Measurements from ENCODE around the gene ARL6IP6. TPM values are rescaled to one million over a fixed set of nuclear protein-coding genes. Genes with fewer than 3 reads are reported as not detected.

ARL6IP6 gene
- total RNA-seq (2014; rRNA removed; shearing (Covaris generic)): 43.2 and 53.3 TPM in 2 replicates

DNA sequence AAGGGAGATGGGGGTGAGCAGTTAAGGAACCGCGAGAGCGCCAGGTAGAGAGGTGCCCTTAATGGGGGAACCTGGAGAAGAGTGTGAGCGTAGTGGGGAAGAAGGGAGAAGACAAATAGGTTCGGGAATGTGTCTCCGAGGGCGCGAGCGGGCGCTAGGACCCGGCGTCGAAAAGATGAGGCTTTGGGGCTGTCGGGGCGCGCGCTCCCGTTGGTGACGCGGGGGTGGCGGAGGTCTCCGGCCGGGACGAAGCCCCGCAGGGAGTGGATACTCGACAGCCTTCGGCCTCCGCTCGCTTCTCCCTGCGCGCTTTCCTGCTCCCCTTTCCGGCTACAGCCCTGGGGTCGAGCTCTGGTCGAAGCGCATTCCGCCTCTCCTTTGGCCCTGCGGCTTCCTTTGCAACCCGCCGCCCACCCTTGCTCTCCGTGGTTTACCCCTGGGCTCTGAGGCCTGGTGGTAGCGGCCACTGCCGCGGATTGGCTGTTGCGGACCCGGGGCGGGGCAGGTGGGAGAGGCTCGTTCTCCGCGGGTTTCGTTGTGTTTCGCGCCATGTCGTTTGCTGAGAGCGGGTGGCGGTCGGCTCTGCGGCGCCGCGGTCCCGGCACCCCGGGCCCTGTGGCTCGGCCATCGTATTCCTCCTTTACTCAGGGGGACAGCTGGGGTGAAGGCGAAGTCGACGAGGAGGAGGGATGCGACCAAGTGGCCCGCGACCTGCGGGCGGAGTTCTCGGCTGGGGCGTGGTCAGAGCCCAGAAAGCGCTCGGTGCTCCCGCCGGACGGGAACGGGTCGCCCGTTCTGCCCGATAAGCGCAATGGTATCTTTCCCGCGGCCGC, at the start of gene ARL6IP6:
TSS of gene ARL6IP6 (plus strand) at position 545 of the 833 bp plus-strand sequence. CDS start at position 550, 5 bp downstream.
- DNase-seq (ENCODE audit: low spot score): peak; percentile 86

DNA sequence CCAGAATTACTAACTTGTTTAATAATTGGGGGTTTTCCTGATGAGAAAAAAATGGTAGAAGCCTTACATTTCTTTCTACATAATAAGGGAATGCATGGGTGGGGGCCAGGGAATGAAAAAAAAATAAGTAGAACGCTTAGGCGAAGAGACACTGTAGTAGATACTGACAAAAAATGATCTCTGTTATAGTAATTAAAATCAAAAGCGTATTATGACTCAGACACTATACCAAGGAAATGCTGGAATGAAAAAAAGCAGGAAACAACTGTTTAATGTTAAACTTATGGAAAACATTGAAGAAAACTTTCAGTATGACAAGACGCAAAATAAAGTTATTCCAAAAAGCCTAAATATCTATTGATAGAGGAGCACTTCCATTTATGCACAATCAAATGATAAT, 44.1 kb upstream of the ARL6IP6 start:
- no peak for DNase-seq (ENCODE audit: low spot score)

DNA sequence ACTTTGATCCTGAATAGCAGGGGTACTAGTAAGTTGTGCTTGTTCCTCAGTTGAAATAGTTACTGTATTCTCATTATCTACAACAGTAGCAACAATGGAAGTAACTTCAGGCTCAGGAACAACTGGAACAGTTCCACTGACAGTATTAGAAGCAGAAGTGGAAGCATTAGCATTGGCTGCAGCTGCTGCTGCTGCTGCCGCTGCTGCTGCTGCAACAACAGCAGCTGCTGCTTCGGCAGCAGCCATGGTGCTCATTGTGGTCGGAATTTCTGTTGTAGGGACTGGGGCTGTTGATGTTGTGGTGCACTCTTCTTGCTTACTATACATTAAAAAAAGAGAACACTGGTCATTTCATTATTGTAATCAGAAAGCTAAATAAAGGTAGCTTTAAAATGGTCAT, 42.0 kb upstream of the ARL6IP6 start:
- no peak for DNase-seq (ENCODE audit: low spot score)

DNA sequence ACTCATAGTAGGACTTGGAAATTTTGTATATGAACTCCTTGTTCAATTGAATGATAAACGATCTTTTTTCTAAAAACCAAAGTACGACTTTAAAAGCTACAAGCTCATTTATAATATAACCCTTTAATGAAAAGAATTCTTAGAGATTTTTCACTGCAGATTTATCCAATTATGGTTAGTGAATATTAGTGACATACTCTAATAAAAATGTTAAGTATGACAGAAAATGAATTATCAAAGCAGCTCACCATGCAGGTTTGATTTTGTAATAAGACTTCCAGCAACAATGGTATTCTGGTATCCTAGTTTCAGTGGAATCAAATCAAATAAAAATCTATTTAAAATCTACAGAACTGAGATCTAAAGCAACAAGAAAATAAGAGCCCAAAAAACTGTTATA, 39.6 kb upstream of the ARL6IP6 start:
- DNase-seq (ENCODE audit: low spot score): no peak

DNA sequence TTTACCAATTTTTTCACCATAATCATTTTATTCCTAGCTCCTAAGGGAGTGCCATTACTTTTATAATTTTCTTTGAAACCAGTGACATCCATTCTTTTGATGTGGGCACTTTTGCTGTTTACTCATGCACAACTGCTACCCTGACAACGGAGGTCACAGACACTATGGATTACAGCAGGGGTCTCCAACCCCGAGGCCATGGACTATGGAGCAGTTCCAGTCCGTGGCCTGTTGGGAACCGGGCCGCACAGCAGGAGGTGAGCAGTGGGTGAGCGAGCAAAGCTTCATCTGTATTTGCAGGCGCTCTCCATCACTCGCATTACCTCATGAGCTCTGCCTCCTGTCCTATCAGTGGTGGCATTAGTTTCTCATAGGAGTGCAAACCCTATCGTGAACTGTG, 35.8 kb upstream of the ARL6IP6 start:
- no peak for DNase-seq (ENCODE audit: low spot score)

DNA sequence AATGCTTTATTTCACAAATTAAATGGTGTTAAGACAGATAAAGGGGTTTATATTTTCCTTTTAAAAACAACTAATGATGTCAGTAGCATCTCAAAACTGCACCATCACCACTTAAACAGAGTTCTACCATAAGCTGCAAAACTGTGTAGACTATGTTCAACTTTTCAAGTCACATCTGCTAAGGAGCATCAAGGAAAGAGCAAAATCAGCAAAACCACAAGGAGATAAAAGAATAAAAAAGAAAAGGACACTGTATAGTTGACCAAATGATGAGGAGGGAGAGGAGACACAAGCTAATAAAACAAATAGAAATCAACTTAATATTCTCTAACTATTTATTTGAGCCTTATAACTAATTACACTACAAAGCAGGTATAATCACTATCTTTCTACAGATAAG, 35.0 kb upstream of the ARL6IP6 start:
- DNase-seq (ENCODE audit: low spot score): no peak

DNA sequence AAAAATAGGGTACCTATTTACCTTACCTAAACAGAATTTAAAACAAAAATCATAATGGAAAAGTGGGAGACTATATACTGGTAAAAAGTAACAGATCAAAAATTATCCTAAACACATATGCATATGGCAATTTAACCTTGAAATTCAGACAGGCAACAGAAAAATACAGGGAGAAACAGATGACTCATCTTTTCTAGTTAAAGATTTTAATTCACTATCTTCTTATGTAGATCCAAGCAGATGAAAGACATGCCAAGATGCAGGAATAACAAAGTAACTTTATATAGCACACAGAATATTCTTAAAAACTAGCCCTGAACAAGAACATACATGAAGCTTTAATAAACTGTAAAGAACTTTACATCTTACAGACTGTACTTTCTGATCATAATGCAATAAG, 32.1 kb upstream of the ARL6IP6 start:
- DNase-seq (ENCODE audit: low spot score): no peak

DNA sequence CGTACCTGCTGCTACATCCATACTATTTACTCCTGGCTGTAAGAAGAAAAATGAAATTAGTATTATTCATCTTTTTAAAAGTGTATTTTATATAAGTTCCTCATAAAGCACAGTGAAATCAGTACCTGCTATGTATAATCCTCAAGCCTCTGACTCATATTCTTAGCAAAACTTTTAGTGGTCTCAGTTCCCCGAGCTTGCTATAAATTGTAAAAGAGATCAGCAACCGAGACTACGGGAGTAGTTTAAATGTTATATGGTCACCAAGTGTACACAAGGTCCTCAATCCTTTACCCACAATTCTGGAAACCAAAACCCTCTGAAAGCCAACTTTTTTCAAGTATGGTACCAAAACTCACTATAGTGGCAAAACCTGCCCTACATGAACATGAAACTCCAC, 25.4 kb upstream of the ARL6IP6 start:
- DNase-seq (ENCODE audit: low spot score): no peak

DNA sequence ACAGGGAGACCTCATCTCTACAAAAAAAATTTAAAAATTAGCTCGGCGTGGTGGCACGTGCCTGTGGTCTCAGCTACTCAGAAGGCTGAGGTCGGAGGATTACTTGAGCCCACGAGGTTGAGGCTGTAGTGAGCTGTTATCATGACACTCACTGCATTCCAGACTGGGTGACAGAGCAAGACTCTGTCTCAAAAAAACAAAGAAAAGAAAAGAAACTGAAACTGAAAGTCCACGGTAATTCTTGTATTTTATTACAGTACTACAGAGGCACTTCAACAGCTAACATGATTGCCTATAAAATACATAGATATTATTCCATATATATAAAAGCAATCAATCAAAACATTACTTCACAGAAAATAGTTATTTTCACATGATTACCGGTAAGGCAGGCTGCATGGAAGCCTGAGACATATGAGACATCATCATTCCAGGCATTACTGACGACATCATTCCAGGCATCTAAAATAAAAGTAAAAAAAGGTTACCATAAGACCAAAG, 24.2 kb upstream of the ARL6IP6 start:
- peak; percentile 81 for DNase-seq (ENCODE audit: low spot score)

DNA sequence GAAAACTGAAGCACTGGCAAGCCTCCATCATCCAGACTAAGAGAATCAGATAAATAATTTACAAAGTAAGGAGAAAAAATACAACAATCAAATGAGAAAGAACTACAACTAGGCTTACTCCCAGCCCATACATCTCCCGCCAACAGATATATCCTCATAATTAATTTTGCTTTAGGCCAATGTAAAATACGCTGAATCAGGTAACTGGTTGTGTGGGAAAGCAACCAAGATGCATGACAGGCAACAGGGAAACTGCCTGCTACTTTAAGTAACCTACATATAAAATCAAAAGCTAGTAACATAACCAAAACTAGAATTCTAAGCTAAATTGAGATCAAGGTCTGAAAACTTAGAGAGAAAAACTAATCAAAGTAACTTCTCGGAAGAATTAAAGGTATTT, 22.7 kb upstream of the ARL6IP6 start:
- DNase-seq (ENCODE audit: low spot score): no peak

DNA sequence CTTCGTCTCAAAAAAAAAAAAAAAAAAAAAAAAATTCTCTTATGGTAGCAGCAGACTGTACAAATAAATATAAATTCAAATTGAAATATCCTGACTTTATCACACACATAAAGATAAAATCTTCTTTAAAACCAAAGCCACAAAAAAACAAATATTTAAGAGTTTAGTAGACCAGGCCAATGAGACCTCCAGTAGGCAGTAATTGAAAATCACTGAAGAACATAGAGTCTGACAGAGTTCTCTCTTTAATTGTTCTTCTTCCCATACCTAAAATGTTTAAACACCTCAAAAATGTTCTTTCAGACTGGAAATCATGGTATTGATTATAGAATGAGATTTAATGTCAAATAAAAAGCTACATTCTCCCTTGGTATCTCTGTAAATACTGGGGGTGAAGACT, 21.9 kb upstream of the ARL6IP6 start:
- no peak for DNase-seq (ENCODE audit: low spot score)

DNA sequence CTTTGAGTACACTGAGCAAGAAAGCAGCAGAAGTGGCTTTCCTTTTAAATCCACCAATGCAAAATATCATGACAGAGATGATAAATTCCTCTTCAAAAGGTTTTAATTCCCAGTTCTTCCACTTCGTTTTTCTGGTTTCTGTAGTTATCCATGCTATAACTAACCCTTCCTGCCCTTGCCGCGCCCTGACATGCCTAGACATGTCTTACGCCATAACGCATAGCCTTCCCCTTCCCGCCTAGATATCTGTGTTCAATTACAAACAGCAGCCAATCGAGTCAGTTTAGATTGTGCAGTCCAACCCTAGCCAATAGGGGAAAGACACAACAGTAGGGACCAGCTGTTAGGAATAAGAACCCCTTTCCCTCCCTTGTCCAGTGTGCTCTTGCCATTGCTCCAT, 17.2 kb upstream of the ARL6IP6 start:
- DNase-seq (ENCODE audit: low spot score): no peak

DNA sequence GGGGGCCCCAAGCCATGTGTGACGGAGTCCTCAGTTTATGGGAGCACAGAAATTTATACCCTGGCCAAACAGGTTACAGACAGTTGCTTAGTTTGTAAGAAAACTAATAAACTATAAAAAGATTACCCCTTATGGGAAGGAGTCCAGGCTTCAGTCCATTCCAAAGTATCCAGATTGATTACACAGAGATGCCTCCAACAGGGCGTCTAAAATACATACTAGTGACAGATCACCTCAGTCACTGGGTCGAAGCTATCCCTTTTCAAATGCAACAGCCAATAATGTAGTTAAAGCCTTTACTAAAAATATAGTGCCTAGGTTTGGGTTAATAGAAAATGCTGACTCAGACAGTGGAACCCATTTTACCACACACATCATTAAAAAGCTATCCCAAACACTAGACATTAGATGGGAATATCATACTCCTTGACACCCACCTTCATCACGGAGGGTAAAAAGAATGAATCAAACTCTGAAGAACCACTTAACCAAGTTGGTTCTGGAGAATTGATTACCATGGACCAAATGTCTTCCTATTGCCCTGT, 11.9 kb upstream of the ARL6IP6 start:
- no peak for DNase-seq (ENCODE audit: low spot score)

DNA sequence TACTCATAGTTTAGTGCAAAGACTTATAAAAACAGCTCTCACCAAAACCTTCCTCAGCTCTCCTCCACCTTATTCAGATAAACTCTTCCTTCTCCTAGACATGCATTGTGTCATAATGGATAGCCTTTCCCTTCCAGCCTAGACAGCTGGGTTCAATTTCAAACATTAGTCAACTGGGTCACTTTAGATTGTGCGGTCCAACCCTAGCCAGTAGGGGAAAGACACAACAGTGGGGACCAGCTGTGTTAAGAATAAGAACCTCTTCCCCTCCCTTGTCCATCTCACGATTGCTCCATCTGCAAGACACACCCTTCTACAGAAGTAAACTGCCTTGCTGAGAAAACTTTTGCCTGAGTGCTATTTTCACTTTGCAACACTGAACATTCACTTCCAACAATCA, 9.7 kb upstream of the ARL6IP6 start:
- DNase-seq (ENCODE audit: low spot score): no peak

DNA sequence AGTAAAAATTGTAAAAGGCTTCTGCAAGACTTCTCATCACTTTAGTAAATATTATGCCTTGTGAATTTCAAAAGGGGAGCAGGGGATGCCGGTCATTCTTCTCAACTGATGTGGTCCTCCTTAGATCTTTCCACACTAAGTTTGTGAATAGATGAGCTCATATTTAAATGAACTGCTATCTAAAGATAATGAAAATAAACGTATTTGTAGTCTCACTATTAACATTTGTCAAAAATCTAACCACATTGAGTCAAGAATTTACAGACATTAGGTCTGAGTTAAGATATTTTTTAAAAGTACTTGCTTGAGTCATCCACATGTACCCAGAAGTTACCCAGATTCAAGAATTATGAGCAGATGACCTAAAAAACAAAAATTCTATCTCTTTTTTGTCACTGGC, 7.7 kb upstream of the ARL6IP6 start:
- DNase-seq (ENCODE audit: low spot score): no peak

DNA sequence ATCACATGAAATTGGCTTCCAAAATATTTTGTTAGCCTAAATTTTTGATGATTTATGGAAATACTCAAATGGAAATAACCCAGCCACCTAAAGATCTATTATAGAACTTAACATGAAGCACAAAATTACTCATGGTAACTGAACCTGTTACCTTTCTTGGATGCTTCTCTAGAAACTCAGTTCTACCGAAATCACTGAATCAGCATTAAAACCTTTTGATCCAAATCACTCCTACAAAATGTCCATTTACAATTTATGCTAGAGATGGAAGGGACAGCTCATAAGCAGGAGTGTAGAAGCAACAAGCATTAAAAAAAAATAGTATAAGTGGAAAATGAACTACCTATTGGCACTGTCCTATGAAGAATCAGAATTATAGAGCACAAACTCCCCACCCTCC, 3.3 kb upstream of the ARL6IP6 start:
- DNase-seq (ENCODE audit: low spot score): no peak

DNA sequence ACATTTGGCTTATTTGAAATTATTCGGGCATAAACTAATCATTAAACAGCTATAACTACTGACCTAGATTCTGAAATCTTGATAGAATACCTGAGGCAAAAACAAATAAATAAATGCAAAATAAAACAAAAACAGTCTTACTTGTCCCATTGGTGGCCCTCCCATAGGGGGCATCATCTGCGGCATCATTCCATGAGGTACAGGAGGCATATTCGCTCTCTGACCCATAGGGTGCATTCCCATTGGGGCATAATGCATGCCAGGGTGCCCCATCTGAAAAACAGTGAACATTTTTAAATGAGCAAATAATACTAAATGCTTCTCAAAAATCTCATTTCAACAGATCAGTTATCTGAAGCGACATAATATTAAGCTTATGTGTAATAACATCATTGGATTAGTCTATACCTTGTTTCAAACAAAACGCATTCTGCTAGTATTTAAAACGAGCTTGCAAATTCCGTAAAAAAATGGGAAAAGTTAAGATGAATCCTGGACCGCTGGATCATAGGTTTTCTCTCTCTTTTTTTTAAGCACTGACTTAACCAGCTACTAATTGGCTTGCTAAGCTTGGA, 2.5 kb upstream of the ARL6IP6 start:
- peak; percentile 31 for DNase-seq (ENCODE audit: low spot score)

DNA sequence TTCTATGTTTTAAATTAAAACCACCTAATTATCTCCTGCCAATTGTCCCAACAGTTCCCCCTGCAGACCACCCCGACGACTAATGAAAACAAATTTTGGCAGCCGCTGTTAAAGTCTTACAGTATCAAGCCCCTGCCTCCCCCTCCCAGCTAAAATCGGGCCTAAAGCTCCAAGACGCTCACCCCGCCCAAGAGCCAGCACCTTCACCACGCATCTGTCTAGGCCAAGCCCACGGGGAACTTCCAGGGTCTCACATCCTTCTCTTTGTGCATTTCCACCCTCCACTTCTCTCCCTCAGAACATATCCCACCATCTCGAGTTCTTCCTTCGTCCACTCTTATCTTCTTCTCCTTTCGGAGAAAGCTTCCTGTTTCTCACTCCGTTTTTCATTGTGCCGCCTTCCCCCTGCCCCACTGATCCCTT, 1.6 kb upstream of the ARL6IP6 start:
- DNase-seq (ENCODE audit: low spot score): no peak

DNA sequence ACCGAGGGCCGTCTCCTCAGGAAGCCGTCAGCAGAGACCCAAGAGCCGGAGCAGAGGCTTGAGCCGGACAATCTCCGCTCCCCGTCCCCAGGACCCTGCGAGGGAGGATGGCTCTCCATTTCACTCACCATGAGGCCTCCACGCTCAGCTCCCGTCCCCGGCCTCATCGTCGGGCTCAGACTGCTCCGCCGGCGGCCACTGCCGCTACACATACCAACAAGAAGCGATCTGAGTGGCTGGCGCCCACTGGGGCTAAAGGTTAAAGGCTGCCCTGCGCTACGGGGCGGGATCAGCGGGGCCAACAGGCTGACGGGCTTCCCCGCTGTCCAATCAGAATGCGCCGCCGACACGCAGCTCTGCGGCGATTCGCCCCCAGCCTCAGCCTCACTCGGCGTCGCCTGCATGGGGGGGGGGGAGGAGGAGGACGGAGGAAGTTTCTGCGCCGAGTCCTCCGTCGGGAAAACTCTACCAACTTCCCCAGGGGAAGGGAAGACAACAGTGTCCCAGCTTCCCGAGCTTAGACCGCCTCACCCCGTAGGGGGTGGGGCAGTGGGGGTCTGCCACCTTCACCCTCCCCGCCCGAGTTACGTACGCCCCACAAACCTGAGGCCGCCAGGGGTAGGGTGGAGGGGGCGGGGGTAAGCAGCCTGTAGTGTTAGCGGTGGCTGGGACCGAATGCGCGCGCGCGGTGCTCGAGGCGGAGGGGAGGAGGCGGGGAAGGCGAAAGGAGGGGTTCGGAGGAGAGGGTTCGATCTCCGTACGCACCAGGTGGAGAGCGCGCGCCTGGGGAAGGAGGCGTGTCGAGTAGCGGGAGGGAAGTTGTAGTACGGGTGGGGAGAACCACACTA, 968 bp upstream of the ARL6IP6 start, which contains the start of gene PRPF40A:
TSS of gene PRPF40A (minus strand) at position 234 of the 848 bp plus-strand sequence. CDS start at position 212, 22 bp downstream.
- DNase-seq (ENCODE audit: low spot score): peak; percentile 96

DNA sequence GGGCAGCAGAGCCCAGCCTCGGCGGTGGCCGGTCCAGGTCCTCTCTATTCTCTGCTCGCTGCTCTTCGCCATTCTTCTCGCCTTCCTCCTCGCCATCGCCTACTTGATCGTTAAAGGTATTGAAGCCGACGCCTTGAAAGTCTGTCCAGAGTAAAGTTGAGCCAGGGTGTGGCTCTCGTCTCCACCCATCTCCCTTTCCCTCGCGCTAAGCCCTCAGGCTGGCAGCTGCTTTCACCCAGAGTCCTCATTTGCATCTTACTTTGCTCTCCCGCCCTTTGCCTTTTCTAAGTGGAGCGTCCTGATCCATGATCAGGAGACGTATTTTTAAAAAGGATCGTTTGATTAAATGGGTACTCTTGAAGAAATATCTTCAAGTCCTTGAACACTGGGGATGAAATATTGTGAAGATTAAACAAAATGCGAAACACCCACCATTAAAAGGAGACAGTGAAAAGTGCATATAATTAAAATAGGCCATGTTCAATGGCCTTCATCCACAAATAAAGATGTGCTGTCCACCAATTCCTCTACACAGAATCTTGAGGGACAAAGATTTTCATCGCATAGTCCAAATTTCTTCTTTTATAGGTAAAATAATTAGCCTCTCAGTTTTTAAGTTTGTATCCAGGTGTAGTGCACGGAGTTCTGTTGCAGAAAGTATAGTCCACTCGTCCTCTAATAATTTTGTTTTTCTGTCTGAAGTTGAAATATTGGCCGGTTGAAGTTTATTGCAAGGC, 657 bp downstream of the ARL6IP6 start:
- peak; percentile 81 for DNase-seq (ENCODE audit: low spot score)

DNA sequence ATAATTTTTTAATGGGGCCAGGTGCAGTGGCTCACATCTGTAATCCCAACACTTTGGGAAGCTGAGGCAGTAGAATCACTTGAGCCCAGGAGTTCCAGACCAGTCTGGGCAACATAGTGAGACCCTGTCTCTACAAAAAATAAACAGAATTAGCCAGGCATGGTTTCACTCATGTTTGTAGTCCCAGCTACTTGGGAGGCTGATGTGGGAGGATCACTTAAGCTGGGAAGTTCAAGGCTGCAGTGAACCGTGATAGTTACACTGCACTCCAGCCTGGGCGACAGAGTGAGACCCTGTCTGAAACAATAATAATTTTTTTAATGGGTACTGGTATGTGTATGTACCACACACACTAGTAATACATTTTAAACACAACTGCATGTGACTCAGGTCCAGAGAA, 2.4 kb downstream of the ARL6IP6 start:
- DNase-seq (ENCODE audit: low spot score): no peak

All from A172 (cell line).